Vagina (tissue), 2 donors: ENCODE measurements around the gene HOXB9. TPM values are rescaled to one million over a fixed set of nuclear protein-coding genes. Genes with fewer than 3 reads are reported as not detected.

Experiments used
- DNase-seq, 2 donors: peaks; one replicate each; pipeline ENCODE4 v3.0.0-alpha.2; 2017; ENCODE audit errors: extremely low spot score in 2 of 2
- H3K27ac ChIP-seq: fragments of 200-600 bp; sonication (generic); one replicate; pipeline ENCODE4 v1.5.1; 2019
- H3K27me3 ChIP-seq: fragments of 200-600 bp; sonication (generic); one replicate; pipeline ENCODE4 v1.5.1; 2019
- H3K36me3 ChIP-seq, 2 donors: fragments of 200-600 bp; sonication (generic); one replicate each; pipeline ENCODE4 v1.5.1; 2017 to 2019
- H3K4me1 ChIP-seq: fragments of 200-600 bp; sonication (generic); one replicate; pipeline ENCODE4 v1.5.1; 2019
- H3K4me3 ChIP-seq, 2 donors: fragments of 200-600 bp; sonication (generic); 1 replicate in 1 of 2; 2 replicates in 1 of 2; pipeline ENCODE4 v1.5.1; 2016 to 2019
- H3K9me3 ChIP-seq: fragments of 200-600 bp; sonication (generic); one replicate; pipeline ENCODE4 v1.5.1; 2019
- CTCF ChIP-seq, 3 experiments: fragments of 450-650 bp in 2 of 3; fragments of 200-600 bp in 1 of 3; sonication (generic) in 1 of 3; IDR thresholded peaks; one replicate each; pipeline ENCODE4 v1.5.1; 2017 to 2019; ENCODE audit warnings: antibody characterized with exemption in 3 of 3, mild to moderate bottlenecking in 2 of 3, moderate library complexity in 2 of 3
- POLR2A ChIP-seq, 2 donors: fragments of 450-650 bp; IDR thresholded peaks; one replicate each; pipeline ENCODE4 v1.6.1; 2017; ENCODE audit warnings: antibody characterized with exemption in 2 of 2, mild to moderate bottlenecking in 2 of 2, moderate library complexity in 2 of 2
- POLR2AphosphoS5 ChIP-seq, 2 donors: sonication (generic); formaldehyde crosslinking; IDR thresholded peaks; one replicate each; pipeline ENCODE4 v1.9.0; 2017; ENCODE audit warnings: antibody characterized with exemption in 2 of 2, mild to moderate bottlenecking in 2 of 2, low read depth in 1 of 2; ENCODE audit not compliant: insufficient read depth in 1 of 2
- intact Hi-C: fragments of 100-400 bp; cut with DNase I; formaldehyde crosslinking; loops from one replicate; pipeline ENCODE4 v1.15.1; 2023
- total RNA-seq: library from RNA; depleted of rRNA; stranded (reverse); fragments of >200 nt; gene quantifications from one replicate; pipeline ENCODE4 v1.2.3, GENCODE V29; 2016

Gene HOXB9
- total RNA-seq, 1 donor from 2014 or later = not detected

GRCh38 chr17:48645639-48646182 is 19.6 kb upstream of the HOXB9 start:
- intact Hi-C loops = no loop called here
- Histone ChIP-seq H3K4me1 (peaks cover 16% of the 10 kb centered on the region), H3K27ac (no peak overlapping the region), H3K4me3 (no peak overlapping the region), H3K27me3 (peaks cover 5% of the 10 kb centered on the region), H3K9me3 (no peaks in the 10 kb centered on the region), H3K36me3 (no peaks in the 10 kb centered on the region)
- no peak for DNase-seq
- TF ChIP-seq CTCF (IDR thresholded peaks at IDR 0.05) (no peak), POLR2AphosphoS5 (IDR thresholded peaks at IDR 0.05; ENCODE audit: insufficient read depth in 1 of 2, low read depth in 1 of 2) (no peak), POLR2A (IDR thresholded peaks at IDR 0.05) (no peak)

GRCh38 chr17:48644910-48645557 is 18.9 kb upstream of the HOXB9 start:
- no peak overlapping the region for H3K4me3 ChIP-seq
- H3K27ac ChIP-seq = no peak overlapping the region
- H3K36me3 ChIP-seq = no peaks in the 10 kb centered on the region
- H3K27me3 ChIP-seq = peaks cover 5% of the 10 kb centered on the region
- no peak for DNase-seq
- peaks cover 16% of the 10 kb centered on the region for H3K4me1 ChIP-seq
- no peaks in the 10 kb centered on the region for H3K9me3 ChIP-seq
- no peak for TF ChIP-seq POLR2AphosphoS5 (IDR thresholded peaks at IDR 0.05; ENCODE audit: insufficient read depth in 1 of 2, low read depth in 1 of 2)
- TF ChIP-seq CTCF (IDR thresholded peaks at IDR 0.05) = no peak
- no peak for TF ChIP-seq POLR2A (IDR thresholded peaks at IDR 0.05)
- intact Hi-C loops = no loop called here

DNA sequence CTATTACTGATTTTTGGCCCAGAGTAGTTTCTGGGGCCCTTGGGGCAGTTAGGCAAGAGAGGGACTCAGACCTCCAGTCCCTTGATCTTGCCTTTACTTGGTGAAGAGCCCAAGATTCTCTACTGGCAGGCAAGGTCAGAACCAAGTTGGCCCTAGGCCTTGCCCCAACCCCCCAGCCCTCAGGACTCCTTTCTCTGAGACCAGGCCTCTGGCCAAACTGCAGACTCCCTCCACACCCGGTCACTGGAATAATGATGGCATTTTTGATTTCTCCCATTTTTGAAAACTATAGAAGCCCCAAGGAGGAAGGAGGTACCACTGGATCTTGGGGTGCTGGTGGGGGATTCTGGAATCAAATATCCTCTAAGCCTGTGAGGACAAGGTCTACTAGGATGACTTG is 18.0 kb upstream of the HOXB9 start:
- Histone ChIP-seq H3K36me3 (no peaks in the 10 kb centered on the region), H3K27ac (no peak overlapping the region), H3K27me3 (peaks cover 5% of the 10 kb centered on the region), H3K9me3 (no peaks in the 10 kb centered on the region), H3K4me1 (peaks cover 16% of the 10 kb centered on the region), H3K4me3 (no peak overlapping the region)
- DNase-seq = no peak
- no peak for TF ChIP-seq POLR2A (IDR thresholded peaks at IDR 0.05)
- no peak for TF ChIP-seq CTCF (IDR thresholded peaks at IDR 0.05)
- no peak for TF ChIP-seq POLR2AphosphoS5 (IDR thresholded peaks at IDR 0.05; ENCODE audit: insufficient read depth in 1 of 2, low read depth in 1 of 2)
- intact Hi-C loops = no loop called here

GRCh38 chr17:48643697-48644012 is 17.5 kb upstream of the HOXB9 start:
- DNase-seq = no peak
- Histone ChIP-seq H3K4me3 (no peak overlapping the region), H3K4me1 (peaks cover 16% of the 10 kb centered on the region), H3K27ac (no peak overlapping the region), H3K9me3 (no peaks in the 10 kb centered on the region), H3K27me3 (peaks cover 5% of the 10 kb centered on the region), H3K36me3 (no peaks in the 10 kb centered on the region)
- intact Hi-C loops = no loop called here
- no peak for TF ChIP-seq CTCF (IDR thresholded peaks at IDR 0.05)
- TF ChIP-seq POLR2A (IDR thresholded peaks at IDR 0.05) = no peak
- TF ChIP-seq POLR2AphosphoS5 (IDR thresholded peaks at IDR 0.05; ENCODE audit: insufficient read depth in 1 of 2, low read depth in 1 of 2) = no peak
